IPS-20b (cell line): ENCODE measurements around the gene RBM8A.

ENCODE experiments used
- H3K27ac ChIP-seq: one replicate; pipeline ENCODE4 v1.5.1; 2013; ENCODE audit warnings: low read length
- H3K27me3 ChIP-seq: 2 replicates; pipeline ENCODE4 v1.6.1; 2013; ENCODE audit warnings: mild to moderate bottlenecking, low read length, inconsistent platforms; ENCODE audit not compliant: insufficient read depth
- H3K36me3 ChIP-seq: 2 replicates; pipeline ENCODE4 v1.6.1; 2013; ENCODE audit warnings: low read depth, mild to moderate bottlenecking, inconsistent platforms, low read length, moderate library complexity; ENCODE audit not compliant: insufficient read depth
- H3K4me1 ChIP-seq: 2 replicates; pipeline ENCODE4 v1.6.1; 2013; ENCODE audit warnings: mild to moderate bottlenecking, control low read depth, inconsistent platforms, low read length, moderate library complexity; ENCODE audit not compliant: insufficient read depth
- H3K4me3 ChIP-seq: 2 replicates; pipeline ENCODE4 v1.5.1; 2013; ENCODE audit warnings: mild to moderate bottlenecking, low read length, inconsistent platforms
- H3K9ac ChIP-seq: 2 replicates; pipeline ENCODE4 v1.6.1; 2013; ENCODE audit warnings: low read depth, mild to moderate bottlenecking, inconsistent platforms, low read length, moderate library complexity
- H3K9me3 ChIP-seq: 2 replicates; pipeline ENCODE4 v1.6.1; 2013; ENCODE audit warnings: mild to moderate bottlenecking, low read depth, low read length, inconsistent platforms; ENCODE audit not compliant: insufficient read depth

RBM8A gene

GRCh38 chr1:145906954-145907753 lies 20.1 kb downstream of the RBM8A start:
- Histone ChIP-seq H3K27me3 (no peaks in the 10 kb centered on the region), H3K36me3 (peaks cover 12% of the 10 kb centered on the region; the same call in 1 of the 2 replicates), H3K9me3 (no peaks in the 10 kb centered on the region), H3K27ac (no peak overlapping the region), H3K4me1 (peaks cover 3% of the 10 kb centered on the region), H3K9ac (no peak overlapping the region), H3K4me3 (no peak overlapping the region)

- Histone ChIP-seq H3K27me3 (no peaks in the 10 kb centered on the region), H3K27ac (no peak overlapping the region), H3K4me1 (no peaks in the 10 kb centered on the region), H3K4me3 (no peak overlapping the region), H3K9me3 (no peaks in the 10 kb centered on the region), H3K36me3 (no peaks in the 10 kb centered on the region), H3K9ac (no peak overlapping the region)
These were observed 25.8 kb downstream of the RBM8A start for GRCh38 chr1:145901312-145902021.

- Histone ChIP-seq H3K9ac (no peak overlapping the region), H3K36me3 (no peaks in the 10 kb centered on the region), H3K4me3 (no peak overlapping the region), H3K27ac (no peak overlapping the region), H3K4me1 (no peaks in the 10 kb centered on the region), H3K27me3 (0 out of 2 replicates have a peak, but pooled peaks cover 4% of the 10 kb centered on the region), H3K9me3 (no peaks in the 10 kb centered on the region)
These were observed 28.5 kb downstream of the RBM8A start for GRCh38 chr1:145898756-145899155.

- H3K9me3 ChIP-seq, result no peaks in the 10 kb centered on the region
- H3K36me3 ChIP-seq, result no peaks in the 10 kb centered on the region
- no peak overlapping the region for H3K9ac ChIP-seq
- H3K4me1 ChIP-seq, result no peaks in the 10 kb centered on the region
- H3K4me3 ChIP-seq, result no peak overlapping the region
- 0 out of 2 replicates have a peak, but pooled peaks cover 4% of the 10 kb centered on the region for H3K27me3 ChIP-seq
- no peak overlapping the region for H3K27ac ChIP-seq
These were observed 29.3 kb downstream of the RBM8A start for GRCh38 chr1:145897969-145898368.

GRCh38 chr1:145895471-145895870 lies 31.8 kb downstream of the RBM8A start:
- no peak overlapping the region for H3K9ac ChIP-seq
- no peaks in the 10 kb centered on the region for H3K36me3 ChIP-seq
- H3K27ac ChIP-seq, result no peak overlapping the region
- H3K27me3 ChIP-seq, result 0 out of 2 replicates have a peak, but pooled peaks cover 4% of the 10 kb centered on the region
- no peaks in the 10 kb centered on the region for H3K9me3 ChIP-seq
- peaks cover 4% of the 10 kb centered on the region; the same call in 1 of the 2 replicates for H3K4me1 ChIP-seq
- H3K4me3 ChIP-seq, result no peak overlapping the region

GRCh38 chr1:145893306-145894055 lies 33.8 kb downstream of the RBM8A start:
- Histone ChIP-seq H3K4me1 (peaks cover 4% of the 10 kb centered on the region; the same call in 1 of the 2 replicates), H3K9me3 (no peaks in the 10 kb centered on the region), H3K27me3 (0 out of 2 replicates have a peak, but pooled peaks cover 4% of the 10 kb centered on the region), H3K36me3 (no peaks in the 10 kb centered on the region), H3K27ac (no peak overlapping the region), H3K4me3 (no peak overlapping the region), H3K9ac (no peak overlapping the region)

GRCh38 chr1:145892486-145893087 lies 34.7 kb downstream of the RBM8A start:
- Histone ChIP-seq H3K4me1 (peaks cover 4% of the 10 kb centered on the region; the same call in 1 of the 2 replicates), H3K4me3 (peak overlapping the region; percentile 60), H3K27ac (no peak overlapping the region), H3K9ac (peak overlapping the region; percentile 69; the same call in 1 of the 2 replicates), H3K36me3 (no peaks in the 10 kb centered on the region), H3K27me3 (0 out of 2 replicates have a peak, but pooled peaks cover 4% of the 10 kb centered on the region), H3K9me3 (no peaks in the 10 kb centered on the region)

GRCh38 chr1:145891587-145892485 lies 35.4 kb downstream of the RBM8A start:
- Histone ChIP-seq H3K27ac (no peak overlapping the region), H3K27me3 (0 out of 2 replicates have a peak, but pooled peaks cover 4% of the 10 kb centered on the region), H3K36me3 (no peaks in the 10 kb centered on the region), H3K4me1 (peaks cover 4% of the 10 kb centered on the region; the same call in 1 of the 2 replicates), H3K9ac (peak overlapping the region; percentile 69; the same call in 1 of the 2 replicates), H3K9me3 (no peaks in the 10 kb centered on the region), H3K4me3 (peak overlapping the region; percentile 60)

- no peaks in the 10 kb centered on the region for H3K9me3 ChIP-seq
- H3K9ac ChIP-seq, result no peak overlapping the region
- 0 out of 2 replicates have a peak, but pooled peaks cover 4% of the 10 kb centered on the region for H3K27me3 ChIP-seq
- no peak overlapping the region for H3K27ac ChIP-seq
- H3K4me1 ChIP-seq, result peaks cover 7% of the 10 kb centered on the region; the same call in 1 of the 2 replicates
- H3K4me3 ChIP-seq, result no peak overlapping the region
- H3K36me3 ChIP-seq, result no peaks in the 10 kb centered on the region
These were observed 36.1 kb downstream of the RBM8A start for GRCh38 chr1:145891143-145891542.

GRCh38 chr1:145889722-145890121 lies 37.6 kb downstream of the RBM8A start:
- peaks cover 10% of the 10 kb centered on the region for H3K27me3 ChIP-seq
- no peaks in the 10 kb centered on the region for H3K36me3 ChIP-seq
- no peak overlapping the region for H3K4me3 ChIP-seq
- H3K9ac ChIP-seq, result no peak overlapping the region
- peaks cover 7% of the 10 kb centered on the region; the same call in 1 of the 2 replicates for H3K4me1 ChIP-seq
- no peak overlapping the region for H3K27ac ChIP-seq
- no peaks in the 10 kb centered on the region for H3K9me3 ChIP-seq
